Endothelial cell of umbilical vein (primary cell): ENCODE data around the gene HOXA2. TPM values are rescaled to one million over a fixed set of nuclear protein-coding genes. Genes with fewer than 3 reads are reported as not detected.

Experiments
- BruUV-seq: library from RNA; stranded (reverse); fragments of 400-500 nt; replicated peaks from 2 replicates; lab custom pipeline; 2021; lab: Mats Ljungman, UMichigan
- CTCF ChIA-PET: fragments of 300-600, 350-600 bp; sonication (Branson Sonifier 250); formaldehyde crosslinking; loops from one replicate; lab custom pipeline; 2021; ENCODE audit warnings: antibody characterized with exemption, inconsistent platforms; lab: Charles Lee
- POLR2A ChIA-PET: fragments of 300-600, 350-600 bp; sonication (Branson Sonifier 250); formaldehyde crosslinking; loops from one replicate; lab custom pipeline; 2021; ENCODE audit warnings: antibody characterized with exemption, inconsistent platforms; lab: Charles Lee
- DNase-seq: peaks from one replicate; pipeline ENCODE4 v3.0.0-alpha.2; 2011; ENCODE audit warnings: low read depth, low spot score
- FAIRE-seq: peaks from 2 replicates; lab custom pipeline; 2011; peaks lifted over from hg19 to GRCh38; lab: Jason Lieb, UNC
- H2AFZ ChIP-seq: 2 replicates; pipeline ENCODE4 v1.6.0; 2012; ENCODE audit warnings: low read depth, low read length, control low read depth, inconsistent platforms
- H3K27ac ChIP-seq: 2 replicates; pipeline ENCODE4 v1.5.1; 2011; ENCODE audit warnings: low read depth, mild to moderate bottlenecking, control low read depth, low read length, moderate library complexity; ENCODE audit not compliant: insufficient read depth
- H3K27me3 ChIP-seq, 2 experiments: 2 replicates each; pipeline versions ENCODE4 v1.6.0 to v1.6.1; 2011; ENCODE audit warnings: low read length in 2 of 2, mixed read lengths in 1 of 2; ENCODE audit not compliant: control insufficient read depth in 2 of 2, insufficient read depth in 2 of 2
- H3K36me3 ChIP-seq, 2 experiments: 2 replicates in 1 of 2; 3 replicates in 1 of 2; pipeline ENCODE4 v1.5.1; 2011; ENCODE audit warnings: low read length in 2 of 2, mild to moderate bottlenecking in 1 of 2, moderate library complexity in 1 of 2; ENCODE audit not compliant: control insufficient read depth in 2 of 2, insufficient read depth in 2 of 2; ENCODE audit errors: extremely low read depth in 1 of 2
- H3K4me1 ChIP-seq: 3 replicates; pipeline ENCODE4 v1.5.1; 2011; ENCODE audit warnings: mild to moderate bottlenecking, low read length; ENCODE audit not compliant: control insufficient read depth, insufficient read depth; ENCODE audit errors: extremely low read depth
- H3K4me2 ChIP-seq: 2 replicates; pipeline ENCODE4 v1.6.1; 2011; ENCODE audit warnings: low read length, control low read depth, mixed read lengths; ENCODE audit not compliant: insufficient read depth
- H3K4me3 ChIP-seq, 3 experiments: fragments of 200-600 bp in 1 of 3; sonication (generic), shearing (Covaris generic) in 1 of 3; replicated peaks in 1 of 3; 2 replicates each; pipeline ENCODE4 v1.5.1; 2011 to 2016; ENCODE audit warnings: control low read depth in 3 of 3, low read length in 3 of 3, mild to moderate bottlenecking in 2 of 3, inconsistent platforms in 1 of 3, low read depth in 1 of 3, moderate library complexity in 1 of 3; ENCODE audit not compliant: insufficient read depth in 1 of 3
- H3K79me2 ChIP-seq: 2 replicates; pipeline ENCODE4 v1.6.0; 2012; ENCODE audit warnings: low read length, inconsistent platforms; ENCODE audit not compliant: control insufficient read depth, insufficient read depth
- H3K9ac ChIP-seq: replicated peaks from 2 replicates; pipeline ENCODE3; 2011; ENCODE audit warnings: low read length, control low read depth; ENCODE audit not compliant: insufficient read depth; ENCODE audit errors: extremely low read depth
- H3K9me1 ChIP-seq: replicated peaks from 3 replicates; pipeline ENCODE4 v1.6.0; 2011; ENCODE audit warnings: mild to moderate bottlenecking, low read length; ENCODE audit not compliant: control insufficient read depth, insufficient read depth; ENCODE audit errors: extremely low read depth
- H3K9me3 ChIP-seq: replicated peaks from 2 replicates; pipeline ENCODE4 v1.5.1; 2012; ENCODE audit warnings: low read length, inconsistent platforms; ENCODE audit not compliant: control insufficient read depth, insufficient read depth
- H4K20me1 ChIP-seq: replicated peaks from 2 replicates; pipeline ENCODE3; 2011; ENCODE audit warnings: mild to moderate bottlenecking, low read length; ENCODE audit not compliant: control insufficient read depth, insufficient read depth; ENCODE audit errors: extremely low read depth
- EZH2 ChIP-seq: IDR thresholded peaks from 2 replicates; pipeline ENCODE4 v1.6.1; 2012; ENCODE audit warnings: borderline replicate concordance, low read depth, mild to moderate bottlenecking, moderate library complexity, low read length, inconsistent platforms; ENCODE audit not compliant: severe bottlenecking
- FOS ChIP-seq: IDR thresholded peaks from 2 replicates; pipeline ENCODE4 v1.6.1; 2011; ENCODE audit warnings: mild to moderate bottlenecking, low read length, moderate library complexity, borderline replicate concordance; ENCODE audit not compliant: insufficient read depth
- GATA2 ChIP-seq: IDR thresholded peaks from 2 replicates; pipeline ENCODE4 v1.7.0; 2011; ENCODE audit warnings: low read depth, mild to moderate bottlenecking, moderate library complexity, mixed read lengths, low read length; ENCODE audit not compliant: insufficient read length, insufficient read depth
- JUN ChIP-seq: IDR thresholded peaks from 2 replicates; pipeline ENCODE4 v1.6.1; 2011; ENCODE audit warnings: borderline replicate concordance, low read depth; ENCODE audit not compliant: insufficient read length, insufficient read depth
- MYC ChIP-seq: IDR thresholded peaks from one replicate; pipeline ENCODE4 v1.6.1; 2011; ENCODE audit warnings: mild to moderate bottlenecking, low read depth, low read length
- POLR2A ChIP-seq: IDR thresholded peaks from 2 replicates; pipeline ENCODE4 v1.6.1; 2012; ENCODE audit warnings: low read depth, mild to moderate bottlenecking, control low read depth, low read length
- POLR2AphosphoS5 ChIP-seq: IDR thresholded peaks from 2 replicates; pipeline ENCODE4 v1.6.1; 2012; ENCODE audit warnings: low read depth, mild to moderate bottlenecking, control low read depth, low read length, moderate library complexity; ENCODE audit not compliant: insufficient read depth
- dilution Hi-C: fragments of 300-500 bp; cut with MboI; formaldehyde crosslinking; loops from one replicate; pipeline ENCODE4 v1.15.0; 2019; ENCODE audit warnings: low sequenced_read_pairs; ENCODE audit not compliant: extremely low pct_ligation_motif_present
- intact Hi-C: fragments of 100-400 bp; cut with micrococcal nuclease; formaldehyde crosslinking; loops from one replicate; pipeline ENCODE4 v1.10.0; 2022
- polyA plus RNA-seq, 4 experiments: library from polyadenylated mRNA; depleted of rRNA in 3 of 4; stranded (reverse) in 3 of 4; unstranded in 1 of 4; fragments of >200 nt; gene quantifications; 2 replicates each; pipeline versions ENCODE4 v1.2.1 to v1.2.3, GENCODE V29; 2011 to 2012; ENCODE audit warnings: missing spikeins in 1 of 4
- total RNA-seq: library from RNA; stranded (reverse); gene quantifications from 2 replicates; pipeline ENCODE4 v1.2.3, GENCODE V29; 2021
- TF ChIP-seq, protein P1 (sequence below), 2 donors: IDR thresholded peaks; 1 replicate in 1 of 2; 2 replicates in 1 of 2; pipeline ENCODE4 v1.5.1; 2011; ENCODE audit warnings: low read length in 2 of 2, mild to moderate bottlenecking in 2 of 2, moderate library complexity in 2 of 2, control low read depth in 1 of 2, inconsistent platforms in 1 of 2, low read depth in 1 of 2; ENCODE audit not compliant: insufficient read depth in 1 of 2; ENCODE audit errors: extremely low read depth in 1 of 2
- TF ChIP-seq, protein P2 (sequence below): IDR thresholded peaks from 2 replicates; pipeline ENCODE4 v1.6.1; 2011; ENCODE audit not compliant: insufficient read depth, insufficient read length

Gene HOXA2
- total and polyA plus RNA-seq, 2 donors (not counting 3 experiments of a cell fraction or from before 2014, with no cell fraction given): 1.6 to 2.3 TPM

DNA sequence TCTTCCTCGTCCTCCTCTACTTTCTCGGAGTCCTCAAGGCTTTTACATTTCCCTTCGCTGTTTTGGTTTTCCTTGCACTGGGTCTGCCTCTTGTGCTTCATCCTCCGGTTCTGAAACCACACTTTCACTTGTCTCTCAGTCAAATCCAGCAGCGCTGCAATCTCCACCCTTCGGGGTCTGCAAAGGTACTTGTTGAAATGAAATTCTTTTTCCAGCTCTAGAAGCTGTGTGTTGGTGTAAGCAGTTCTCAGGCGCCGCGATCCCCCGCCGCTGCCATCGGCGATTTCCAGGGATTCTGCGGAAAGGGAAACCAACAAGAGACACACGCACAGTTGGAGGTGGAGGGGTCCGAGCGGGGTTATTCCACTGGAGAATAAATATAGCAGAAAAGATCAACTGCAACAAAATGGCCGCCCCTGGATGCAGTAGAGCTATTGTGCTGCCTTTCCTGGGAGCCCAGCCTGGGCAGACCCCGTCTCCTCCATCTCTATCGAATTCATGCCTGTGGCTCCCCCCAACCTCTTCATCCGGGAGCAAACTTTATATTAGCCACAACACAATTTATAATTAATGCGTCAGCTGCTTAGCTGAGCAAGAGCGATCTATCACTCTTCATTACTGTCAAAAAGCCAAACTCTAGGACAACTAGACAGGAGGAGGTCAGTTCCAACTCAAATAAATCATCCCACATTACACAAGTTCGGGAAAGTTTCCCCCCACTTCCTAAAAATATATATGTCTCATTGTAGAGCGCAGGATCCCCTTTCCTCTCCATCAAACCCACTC is 1.1 kb downstream of the HOXA2 start:
- no TSS peak for BruUV-seq
- Histone ChIP-seq H3K4me3 (peak overlapping the region; percentile 35 to 92 (median 45)), H3K9ac (peak overlapping the region; percentile 71), H3K4me1 (peaks cover 80% of the 10 kb centered on the region), H3K27ac (peak overlapping the region; percentile 93), H3K9me1 (no peaks in the 10 kb centered on the region), H3K36me3 (peaks cover 0 to 3% of the 10 kb centered on the region in 2 experiments), H3K27me3 (no peaks in the 10 kb centered on the region), H3K9me3 (no peaks in the 10 kb centered on the region), H3K4me2 (peak overlapping the region; percentile 74), H2AFZ (no peak overlapping the region), H4K20me1 (no peaks in the 10 kb centered on the region), H3K79me2 (peaks cover 94% of the 10 kb centered on the region)
- TF ChIP-seq EZH2: no peak
- TF ChIP-seq JUN: no peak
- TF ChIP-seq POLR2A: no peak
- no peak for TF ChIP-seq MYC
- no peak for TF ChIP-seq FOS
- TF ChIP-seq, protein P1, sequence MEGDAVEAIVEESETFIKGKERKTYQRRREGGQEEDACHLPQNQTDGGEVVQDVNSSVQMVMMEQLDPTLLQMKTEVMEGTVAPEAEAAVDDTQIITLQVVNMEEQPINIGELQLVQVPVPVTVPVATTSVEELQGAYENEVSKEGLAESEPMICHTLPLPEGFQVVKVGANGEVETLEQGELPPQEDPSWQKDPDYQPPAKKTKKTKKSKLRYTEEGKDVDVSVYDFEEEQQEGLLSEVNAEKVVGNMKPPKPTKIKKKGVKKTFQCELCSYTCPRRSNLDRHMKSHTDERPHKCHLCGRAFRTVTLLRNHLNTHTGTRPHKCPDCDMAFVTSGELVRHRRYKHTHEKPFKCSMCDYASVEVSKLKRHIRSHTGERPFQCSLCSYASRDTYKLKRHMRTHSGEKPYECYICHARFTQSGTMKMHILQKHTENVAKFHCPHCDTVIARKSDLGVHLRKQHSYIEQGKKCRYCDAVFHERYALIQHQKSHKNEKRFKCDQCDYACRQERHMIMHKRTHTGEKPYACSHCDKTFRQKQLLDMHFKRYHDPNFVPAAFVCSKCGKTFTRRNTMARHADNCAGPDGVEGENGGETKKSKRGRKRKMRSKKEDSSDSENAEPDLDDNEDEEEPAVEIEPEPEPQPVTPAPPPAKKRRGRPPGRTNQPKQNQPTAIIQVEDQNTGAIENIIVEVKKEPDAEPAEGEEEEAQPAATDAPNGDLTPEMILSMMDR (IDR thresholded peaks at IDR 0.05; ENCODE audit: extremely low read depth in 1 of 2, insufficient read depth in 1 of 2, low read depth in 1 of 2, low read length in 2 of 2): no peak
- no peak for TF ChIP-seq POLR2AphosphoS5
- TF ChIP-seq, protein P2, sequence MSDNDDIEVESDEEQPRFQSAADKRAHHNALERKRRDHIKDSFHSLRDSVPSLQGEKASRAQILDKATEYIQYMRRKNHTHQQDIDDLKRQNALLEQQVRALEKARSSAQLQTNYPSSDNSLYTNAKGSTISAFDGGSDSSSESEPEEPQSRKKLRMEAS: no peak
- no peak for TF ChIP-seq GATA2
- FAIRE-seq: peak; percentile 57
- intact Hi-C loops (loop anchor here (1.0 to 5.0 kb wide), 2 partner anchors 17 to 729 kb away; no protein-coding TSS in a partner anchor), dilution Hi-C loops (no loop called here)
- ChIA-PET CTCF (interaction anchor here (1.0 to 9.6 kb wide), 7 partner anchors 14 to 732 kb away, joined by 3 to 124 read pairs (median 4); no protein-coding TSS in a partner anchor), POLR2A (no interaction called here)
- DNase-seq: peak; percentile 78
